DND-41 (cell line): ENCODE data around the gene ZNF207.

Experiments
- EZH2 ChIP-seq: IDR thresholded peaks from 3 replicates; pipeline ENCODE4 v1.6.1; 2012; ENCODE audit warnings: borderline replicate concordance, low read depth, mild to moderate bottlenecking, moderate library complexity, low read length, inconsistent platforms; ENCODE audit not compliant: severe bottlenecking
- TF ChIP-seq, protein P1 (sequence below): IDR thresholded peaks from 2 replicates; pipeline ENCODE4 v1.5.1; 2012; ENCODE audit warnings: borderline replicate concordance, low read length, moderate library complexity, mild to moderate bottlenecking; ENCODE audit not compliant: poor library complexity, severe bottlenecking; ENCODE audit errors: extremely low read depth

DNA sequence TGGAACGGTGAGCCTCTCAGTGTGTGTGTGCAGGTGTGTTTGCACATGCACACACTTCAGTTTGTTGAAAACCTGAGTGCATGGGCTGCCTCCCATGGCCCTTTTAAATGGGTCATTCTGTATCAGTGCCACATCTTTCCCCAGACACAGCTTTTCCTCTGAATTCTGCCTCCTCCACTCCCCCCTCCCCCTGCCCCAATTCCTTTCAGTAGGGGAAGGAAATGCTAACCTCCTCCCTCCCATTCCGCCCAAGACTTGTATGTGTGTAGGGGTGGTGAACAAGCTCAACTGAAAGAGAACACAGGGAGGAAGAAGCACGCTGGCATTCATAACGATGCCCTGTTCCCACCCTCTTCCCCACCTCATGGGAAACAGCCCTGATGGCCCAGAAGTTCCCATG is 42.3 kb upstream of the ZNF207 start:
- TF ChIP-seq, protein P1, sequence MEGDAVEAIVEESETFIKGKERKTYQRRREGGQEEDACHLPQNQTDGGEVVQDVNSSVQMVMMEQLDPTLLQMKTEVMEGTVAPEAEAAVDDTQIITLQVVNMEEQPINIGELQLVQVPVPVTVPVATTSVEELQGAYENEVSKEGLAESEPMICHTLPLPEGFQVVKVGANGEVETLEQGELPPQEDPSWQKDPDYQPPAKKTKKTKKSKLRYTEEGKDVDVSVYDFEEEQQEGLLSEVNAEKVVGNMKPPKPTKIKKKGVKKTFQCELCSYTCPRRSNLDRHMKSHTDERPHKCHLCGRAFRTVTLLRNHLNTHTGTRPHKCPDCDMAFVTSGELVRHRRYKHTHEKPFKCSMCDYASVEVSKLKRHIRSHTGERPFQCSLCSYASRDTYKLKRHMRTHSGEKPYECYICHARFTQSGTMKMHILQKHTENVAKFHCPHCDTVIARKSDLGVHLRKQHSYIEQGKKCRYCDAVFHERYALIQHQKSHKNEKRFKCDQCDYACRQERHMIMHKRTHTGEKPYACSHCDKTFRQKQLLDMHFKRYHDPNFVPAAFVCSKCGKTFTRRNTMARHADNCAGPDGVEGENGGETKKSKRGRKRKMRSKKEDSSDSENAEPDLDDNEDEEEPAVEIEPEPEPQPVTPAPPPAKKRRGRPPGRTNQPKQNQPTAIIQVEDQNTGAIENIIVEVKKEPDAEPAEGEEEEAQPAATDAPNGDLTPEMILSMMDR = no peak
- TF ChIP-seq EZH2 = no peak
